Measurements from ENCODE around the gene SNAP29. TPM values are rescaled to one million over a fixed set of nuclear protein-coding genes. Genes with fewer than 3 reads are reported as not detected.

Gene SNAP29
- total and polyA plus RNA-seq, 9 of the 15 experiments (the other 6 are each of a cell fraction or from before 2014, with no cell fraction given): 19.5 to 250 (median 75.9) TPM

DNA sequence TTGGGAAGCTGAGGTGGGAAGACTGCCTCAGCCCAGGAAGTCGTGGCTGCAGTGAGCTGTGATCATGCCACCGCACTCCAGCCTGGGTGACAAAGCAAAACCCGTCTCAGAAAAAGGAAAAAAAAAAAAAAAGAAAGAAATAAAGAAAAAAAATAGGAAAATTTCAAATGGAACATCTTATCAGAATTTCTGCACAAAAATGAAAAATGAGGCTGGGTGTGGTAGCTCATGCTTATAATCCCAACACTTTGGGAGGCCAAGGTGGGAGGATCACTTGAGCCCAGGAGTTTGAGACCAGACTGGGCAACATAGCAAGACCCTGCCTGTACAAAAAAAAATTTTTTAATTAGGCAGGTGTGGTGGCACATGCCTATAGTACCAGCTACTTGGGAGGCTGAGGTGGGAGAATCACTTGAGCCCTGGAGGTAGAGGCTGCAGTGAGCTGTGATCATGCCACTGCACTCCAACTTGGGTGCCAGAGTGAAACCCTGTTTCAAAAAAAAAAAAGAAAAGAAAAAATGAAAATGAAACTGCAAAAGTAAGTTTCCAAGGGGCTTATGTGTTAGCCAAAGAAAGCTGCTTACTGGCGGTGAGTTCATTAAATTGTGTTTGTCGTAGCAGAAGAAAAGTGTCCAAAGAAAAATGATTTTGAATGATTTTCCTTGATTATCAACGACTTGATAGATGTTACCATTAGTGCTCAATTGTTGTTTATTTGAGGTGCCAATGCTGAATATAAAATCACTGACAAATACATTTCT lies 50.9 kb downstream of the SNAP29 start (continued):
- TF ChIP-seq NR4A1 (CRISPR knock-in tag; IDR thresholded peaks at IDR 0.05) (no peak), NR4A1 (tag; IDR thresholded peaks at IDR 0.05) (no peak), PURB (CRISPR knock-in tag; IDR thresholded peaks at IDR 0.05; ENCODE audit: low read depth) (no peak), ARNT (IDR thresholded peaks at IDR 0.05) (no peak), ZNF384 (IDR thresholded peaks at IDR 0.05; ENCODE audit: low read depth, low read length) (peak; percentile 72), ZNF224 (CRISPR knock-in tag; IDR thresholded peaks at IDR 0.05) (peak; percentile 70; the same call in 1 of the 2 replicates), ZNF232 (CRISPR knock-in tag; IDR thresholded peaks at IDR 0.05) (0 out of 2 replicates have a peak, but pooled peaks have one; percentile 18), HMBOX1 (IDR thresholded peaks at IDR 0.05) (no peak), MYBL2 (IDR thresholded peaks at IDR 0.05; ENCODE audit: low read depth) (no peak), MYBL2 (CRISPR knock-in tag; IDR thresholded peaks at IDR 0.05; ENCODE audit: borderline replicate concordance) (no peak), CHD1 (IDR thresholded peaks at IDR 0.05; ENCODE audit: low read length) (no peak), ZNF121 (CRISPR knock-in tag; conservative IDR thresholded peaks at IDR 0.05) (peak; percentile 100), FOXJ2 (tag; IDR thresholded peaks at IDR 0.05) (no peak), OTX1 (CRISPR knock-in tag; IDR thresholded peaks at IDR 0.05) (0 out of 2 replicates have a peak, but pooled peaks have one; percentile 52), BCL6 (CRISPR knock-in tag; IDR thresholded peaks at IDR 0.05) (no peak), STAT5B (CRISPR knock-in tag; IDR thresholded peaks at IDR 0.05) (no peak), PHTF2 (CRISPR knock-in tag; IDR thresholded peaks at IDR 0.05) (no peak), ELF4 (CRISPR knock-in tag; IDR thresholded peaks at IDR 0.05) (peak; percentile 37; the same call in 1 of the 2 replicates), CCNT2 (IDR thresholded peaks at IDR 0.05; ENCODE audit: borderline replicate concordance, extremely low read depth, insufficient read length, low read depth, low read length) (no peak), SUPT5H (IDR thresholded peaks at IDR 0.05) (no peak), KAT2B (IDR thresholded peaks at IDR 0.05; ENCODE audit: low read depth, low read length) (no peak)
